Left ventricle myocardium inferior (tissue), 1 donor: ENCODE data around the gene CTSF. TPM values are rescaled to one million over a fixed set of nuclear protein-coding genes. Genes with fewer than 3 reads are reported as not detected.
"Not testable (repeated sequence)": the region's sequence is repeated elsewhere in the genome, so short reads cannot be mapped to it uniquely, and the experiment has no call there.

Source experiments
- DNase-seq: peaks from one replicate; pipeline ENCODE4 v3.0.0-alpha.2; 2020
- H3K27ac ChIP-seq: fragments of 200-600 bp; replicated peaks from 2 replicates; pipeline ENCODE4 v1.8.0; 2021
- H3K27me3 ChIP-seq: fragments of 200-600 bp; 2 replicates; pipeline ENCODE4 v1.8.0; 2021; ENCODE audit warnings: low read depth
- H3K36me3 ChIP-seq: fragments of 200-600 bp; 2 replicates; pipeline ENCODE4 v1.8.0; 2021
- H3K4me1 ChIP-seq: fragments of 200-600 bp; 2 replicates; pipeline ENCODE4 v1.8.0; 2021
- H3K4me3 ChIP-seq: fragments of 200-600 bp; 2 replicates; pipeline ENCODE4 v1.8.0; 2021; ENCODE audit warnings: mild to moderate bottlenecking, moderate library complexity
- H3K9me3 ChIP-seq: fragments of 200-600 bp; replicated peaks from 2 replicates; pipeline ENCODE4 v1.8.0; 2021
- intact Hi-C: fragments of 100-400 bp; cut with micrococcal nuclease; formaldehyde crosslinking; loops from one replicate; pipeline ENCODE4 v1.11.0; 2022
- total RNA-seq: library from RNA; stranded (reverse); fragmentation: NEBNext Ultra II Directional; extraction: Animal tissue kit (Norgen Biotek cat#: 25700); gene quantifications from one replicate; pipeline ENCODE4 v1.2.1, GENCODE V29; 2021
- TF ChIP-seq, protein P1 (sequence below): fragments of 200-600 bp; IDR thresholded peaks from 2 replicates; pipeline ENCODE4 v1.8.0; 2021; ENCODE audit warnings: antibody characterized with exemption, mild to moderate bottlenecking, borderline replicate concordance
- donor health status: DM: no; HTN: yes; CAD: no; lungs with severe emphysema.

Gene CTSF
- total RNA-seq, 1 donor from 2014 or later, result 48.6 TPM

DNA sequence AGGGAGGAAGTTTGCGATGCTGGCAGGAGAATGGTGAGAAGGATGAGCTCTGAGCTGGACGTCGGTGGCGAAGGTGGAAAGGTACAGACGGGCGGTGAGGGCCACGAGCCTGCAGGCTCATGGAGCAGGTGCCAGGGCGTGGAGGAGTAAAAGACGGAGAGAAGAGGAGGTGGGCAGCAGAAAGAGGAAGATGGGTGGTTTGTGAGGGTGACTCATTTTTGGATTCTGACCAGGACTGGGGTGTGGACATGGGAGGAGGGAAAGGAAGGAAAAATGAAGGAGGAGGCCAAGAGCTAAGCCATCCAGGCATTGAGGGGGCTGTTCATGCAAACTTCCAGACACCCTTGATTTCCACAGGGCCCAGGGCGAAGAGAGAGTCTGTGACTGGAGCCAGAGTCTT is 26.0 kb downstream of the CTSF start:
- H3K9me3 ChIP-seq, result no peaks in the 10 kb centered on the region
- H3K27ac ChIP-seq, result no peak overlapping the region
- H3K4me3 ChIP-seq, result no peak overlapping the region
- TF ChIP-seq, protein P1, sequence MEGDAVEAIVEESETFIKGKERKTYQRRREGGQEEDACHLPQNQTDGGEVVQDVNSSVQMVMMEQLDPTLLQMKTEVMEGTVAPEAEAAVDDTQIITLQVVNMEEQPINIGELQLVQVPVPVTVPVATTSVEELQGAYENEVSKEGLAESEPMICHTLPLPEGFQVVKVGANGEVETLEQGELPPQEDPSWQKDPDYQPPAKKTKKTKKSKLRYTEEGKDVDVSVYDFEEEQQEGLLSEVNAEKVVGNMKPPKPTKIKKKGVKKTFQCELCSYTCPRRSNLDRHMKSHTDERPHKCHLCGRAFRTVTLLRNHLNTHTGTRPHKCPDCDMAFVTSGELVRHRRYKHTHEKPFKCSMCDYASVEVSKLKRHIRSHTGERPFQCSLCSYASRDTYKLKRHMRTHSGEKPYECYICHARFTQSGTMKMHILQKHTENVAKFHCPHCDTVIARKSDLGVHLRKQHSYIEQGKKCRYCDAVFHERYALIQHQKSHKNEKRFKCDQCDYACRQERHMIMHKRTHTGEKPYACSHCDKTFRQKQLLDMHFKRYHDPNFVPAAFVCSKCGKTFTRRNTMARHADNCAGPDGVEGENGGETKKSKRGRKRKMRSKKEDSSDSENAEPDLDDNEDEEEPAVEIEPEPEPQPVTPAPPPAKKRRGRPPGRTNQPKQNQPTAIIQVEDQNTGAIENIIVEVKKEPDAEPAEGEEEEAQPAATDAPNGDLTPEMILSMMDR, result no peak
- H3K36me3 ChIP-seq, result peaks cover 48% of the 10 kb centered on the region
- H3K4me1 ChIP-seq, result peaks cover 36% of the 10 kb centered on the region
- no peaks in the 10 kb centered on the region for H3K27me3 ChIP-seq
- DNase-seq, result no peak
- intact Hi-C loops, result no loop called here

GRCh38 chr11:66541892-66542291 is 26.5 kb downstream of the CTSF start:
- TF ChIP-seq, protein P1, result no peak
- Histone ChIP-seq H3K36me3 (peaks cover 53% of the 10 kb centered on the region), H3K27me3 (no peaks in the 10 kb centered on the region), H3K4me1 (peaks cover 34% of the 10 kb centered on the region), H3K9me3 (no peaks in the 10 kb centered on the region), H3K4me3 (no peak overlapping the region), H3K27ac (no peak overlapping the region)
- intact Hi-C loops, result no loop called here
- no peak for DNase-seq

GRCh38 chr11:66540598-66540997 is 27.8 kb downstream of the CTSF start:
- H3K4me3 ChIP-seq, DNase-seq, H3K9me3 ChIP-seq, intact Hi-C loops, H3K27me3 ChIP-seq, H3K27ac ChIP-seq: not testable (repeated sequence)
- H3K4me1 ChIP-seq, result peaks cover 23% of the 10 kb centered on the region
- H3K36me3 ChIP-seq, result peaks cover 64% of the 10 kb centered on the region

GRCh38 chr11:66539870-66540213 is 28.6 kb downstream of the CTSF start:
- TF ChIP-seq, protein P1, result no peak
- no peak overlapping the region for H3K4me3 ChIP-seq
- H3K36me3 ChIP-seq, result peaks cover 67% of the 10 kb centered on the region
- no peak overlapping the region for H3K27ac ChIP-seq
- no peak for DNase-seq
- intact Hi-C loops, result no loop called here
- H3K27me3 ChIP-seq, result no peaks in the 10 kb centered on the region
- no peaks in the 10 kb centered on the region for H3K9me3 ChIP-seq
- H3K4me1 ChIP-seq, result peaks cover 16% of the 10 kb centered on the region

DNA sequence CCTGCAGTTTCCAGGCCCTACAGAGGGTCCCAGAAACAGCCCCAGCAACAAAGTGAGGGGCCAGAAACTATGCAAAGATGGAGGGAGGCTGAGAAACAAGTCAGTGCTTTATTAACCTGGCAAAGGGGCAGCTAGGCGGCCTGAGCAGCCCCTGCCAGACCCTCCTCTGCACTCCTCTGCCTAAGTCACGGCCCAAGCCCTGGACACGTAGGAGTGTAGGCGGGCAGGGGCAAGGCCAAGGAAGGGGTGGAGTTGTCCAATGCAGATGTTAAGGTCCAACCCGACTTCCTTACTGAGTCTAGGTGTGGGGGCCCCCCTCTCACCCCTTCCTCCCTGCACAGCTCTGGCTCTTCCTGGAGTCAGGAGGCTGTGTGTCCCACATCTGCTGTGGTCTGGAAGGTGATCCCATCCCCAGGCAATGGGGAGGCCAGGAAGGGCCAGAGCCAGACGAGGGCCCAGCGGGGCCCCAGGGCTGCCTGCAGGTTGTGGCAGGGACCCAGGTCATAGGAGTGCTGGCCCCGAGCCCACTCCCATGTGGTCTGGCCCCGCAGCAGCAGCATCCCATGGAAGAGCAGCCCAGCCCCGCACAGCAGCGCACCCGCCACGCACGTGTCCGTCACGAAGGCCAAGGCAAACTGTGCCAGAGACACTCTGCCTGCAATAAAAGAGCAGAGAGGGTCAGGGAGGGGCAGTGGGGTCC is 29.1 kb downstream of the CTSF start:
- TF ChIP-seq, protein P1, result no peak
- no peaks in the 10 kb centered on the region for H3K9me3 ChIP-seq
- peaks cover 11% of the 10 kb centered on the region for H3K4me1 ChIP-seq
- H3K4me3 ChIP-seq, result no peak overlapping the region
- no peak overlapping the region for H3K27ac ChIP-seq
- H3K27me3 ChIP-seq, result no peaks in the 10 kb centered on the region
- DNase-seq, result no peak
- peaks cover 67% of the 10 kb centered on the region for H3K36me3 ChIP-seq
- intact Hi-C loops, result no loop called here

DNA sequence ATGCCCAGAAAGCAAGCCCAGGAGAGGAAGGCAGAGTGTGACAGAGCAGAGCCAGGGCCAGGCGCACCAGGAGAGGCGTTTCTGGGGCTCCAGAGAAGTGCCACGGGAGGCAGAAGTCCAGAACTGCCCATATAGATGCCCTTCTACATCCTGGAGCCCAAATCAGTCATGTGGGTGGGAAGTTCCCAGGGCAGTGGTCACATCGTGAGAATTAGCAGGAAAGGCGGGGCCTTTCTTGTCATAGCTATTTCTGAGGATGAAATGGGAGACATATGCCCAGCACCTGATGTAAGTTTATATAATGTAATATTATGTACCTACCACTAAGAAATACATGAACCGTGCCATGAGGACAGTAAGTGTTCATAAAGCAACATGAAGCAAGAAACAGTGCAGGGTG is 35.6 kb downstream of the CTSF start:
- DNase-seq, result no peak
- no peak overlapping the region for H3K27ac ChIP-seq
- H3K27me3 ChIP-seq, result no peaks in the 10 kb centered on the region
- TF ChIP-seq, protein P1, result no peak
- no peaks in the 10 kb centered on the region for H3K4me1 ChIP-seq
- H3K4me3 ChIP-seq, result no peak overlapping the region
- H3K9me3 ChIP-seq, result no peaks in the 10 kb centered on the region
- intact Hi-C loops, result no loop called here
- peaks cover 36% of the 10 kb centered on the region for H3K36me3 ChIP-seq
